Activated CD8-positive, alpha-beta T cell treated with anti-CD3 and anti-CD28 coated beads, Interleukin-2, amount 10 ng/mL, durations not matched to agents 7 days and 5 days (primary cell): ENCODE measurements around the gene PI4KA. TPM values are rescaled to one million over a fixed set of nuclear protein-coding genes. Genes with fewer than 3 reads are reported as not detected.
"Not testable (repeated sequence)": the region's sequence is repeated elsewhere in the genome, so short reads cannot be mapped to it uniquely, and the experiment has no call there.

Source experiments
- ATAC-seq: fragments of 150-1000 bp; cut with Tn5 transposase; one replicate; pipeline ENCODE4 v1.10.0; 2021; ENCODE audit warnings: moderate library complexity
- CTCF ChIA-PET: fragments of 350-600 bp; sonication (Branson Sonifier 250); formaldehyde crosslinking; loops from one replicate; lab custom pipeline; 2021; ENCODE audit warnings: antibody characterized with exemption; lab: Charles Lee
- POLR2A ChIA-PET: fragments of 350-600 bp; sonication (Branson Sonifier 250); formaldehyde crosslinking; loops from one replicate; lab custom pipeline; 2021; ENCODE audit warnings: antibody characterized with exemption; lab: Charles Lee
- DNase-seq: peaks from one replicate; pipeline ENCODE4 v3.0.0-alpha.2; 2020
- H3K27ac Mint-ChIP-seq: one replicate; pipeline ENCODE4 v1.8.0; 2021; ENCODE audit warnings: mild to moderate bottlenecking, mixed read lengths
- H3K27me3 Mint-ChIP-seq: one replicate; pipeline ENCODE4 v1.8.0; 2021; ENCODE audit warnings: low read depth, mixed read lengths
- H3K36me3 Mint-ChIP-seq: one replicate; pipeline ENCODE4 v1.8.0; 2021; ENCODE audit warnings: low read depth, mixed read lengths
- H3K4me1 Mint-ChIP-seq: one replicate; pipeline ENCODE4 v1.8.0; 2021; ENCODE audit warnings: low read depth, mixed read lengths
- H3K4me3 Mint-ChIP-seq: one replicate; pipeline ENCODE4 v1.8.0; 2021; ENCODE audit warnings: mild to moderate bottlenecking, mixed read lengths
- H3K9me3 Mint-ChIP-seq: one replicate; pipeline ENCODE4 v1.8.0; 2022; ENCODE audit warnings: mixed read lengths; ENCODE audit not compliant: insufficient read depth
- total RNA-seq, 2 experiments: library from RNA; stranded (reverse); gene quantifications; one replicate each; pipeline ENCODE4 v1.2.3, GENCODE V29; 2021

PI4KA gene
- total RNA-seq, 2 experiments from 2014 or later, result 112 to 120 TPM

- DNase-seq (no peak), ATAC-seq (no peak)
- Mint-ChIP-seq H3K27me3 (no peaks in the 10 kb centered on the region), H3K27ac (no peak overlapping the region), H3K4me3 (no peak overlapping the region), H3K4me1 (no peaks in the 10 kb centered on the region), H3K36me3 (peaks cover 36% of the 10 kb centered on the region), H3K9me3 (no peaks in the 10 kb centered on the region)
- POLR2A ChIA-PET, result no interaction called here
- CTCF ChIA-PET, result interaction anchor here (1.6 kb wide), 1 partner anchor 21 kb away, joined by 3 read pairs; no protein-coding TSS in a partner anchor
These were observed 36.4 kb downstream of the PI4KA start for GRCh38 chr22:20822240-20822639.

GRCh38 chr22:20821717-20822239 is 36.8 kb downstream of the PI4KA start:
- DNase-seq, H3K9me3 Mint-ChIP-seq, ATAC-seq, H3K4me1 Mint-ChIP-seq, H3K27me3 Mint-ChIP-seq, H3K4me3 Mint-ChIP-seq, POLR2A ChIA-PET, H3K27ac Mint-ChIP-seq: not testable (repeated sequence)
- peaks cover 41% of the 10 kb centered on the region for H3K36me3 Mint-ChIP-seq
- CTCF ChIA-PET, result interaction anchor here (1.6 kb wide), 1 partner anchor 21 kb away, joined by 3 read pairs; no protein-coding TSS in a partner anchor

- no peaks in the 10 kb centered on the region for H3K4me1 Mint-ChIP-seq
- H3K27ac Mint-ChIP-seq, result no peak overlapping the region
- H3K9me3 Mint-ChIP-seq, result no peaks in the 10 kb centered on the region
- H3K36me3 Mint-ChIP-seq, result peaks cover 40% of the 10 kb centered on the region
- no peak for ATAC-seq
- POLR2A ChIA-PET, result no interaction called here
- CTCF ChIA-PET, result no interaction called here
- DNase-seq, result no peak
- H3K4me3 Mint-ChIP-seq, result no peak overlapping the region
- no peaks in the 10 kb centered on the region for H3K27me3 Mint-ChIP-seq
These were observed 39.1 kb downstream of the PI4KA start for GRCh38 chr22:20819471-20819870.

- ATAC-seq (no peak), DNase-seq (no peak)
- Mint-ChIP-seq H3K4me3 (no peak overlapping the region), H3K27ac (no peak overlapping the region), H3K9me3 (no peaks in the 10 kb centered on the region), H3K36me3 (peaks cover 43% of the 10 kb centered on the region), H3K27me3 (no peaks in the 10 kb centered on the region), H3K4me1 (peaks cover 3% of the 10 kb centered on the region)
- ChIA-PET POLR2A (no interaction called here), CTCF (no interaction called here)
These were observed 40.1 kb downstream of the PI4KA start for GRCh38 chr22:20818471-20818870.

GRCh38 chr22:20816559-20816958 is 42.1 kb downstream of the PI4KA start:
- no peaks in the 10 kb centered on the region for H3K9me3 Mint-ChIP-seq
- H3K27ac Mint-ChIP-seq, result no peak overlapping the region
- H3K4me3 Mint-ChIP-seq, result no peak overlapping the region
- POLR2A ChIA-PET, result no interaction called here
- peaks cover 11% of the 10 kb centered on the region for H3K4me1 Mint-ChIP-seq
- DNase-seq (no peak), ATAC-seq (no peak)
- no peaks in the 10 kb centered on the region for H3K27me3 Mint-ChIP-seq
- CTCF ChIA-PET, result interaction anchor here (0.7 kb wide), 1 partner anchor 22 kb away, joined by 3 read pairs; no protein-coding TSS in a partner anchor
- H3K36me3 Mint-ChIP-seq, result peaks cover 55% of the 10 kb centered on the region

- H3K4me3 Mint-ChIP-seq, result no peak overlapping the region
- ChIA-PET POLR2A (no interaction called here), CTCF (no interaction called here)
- H3K27me3 Mint-ChIP-seq, result no peaks in the 10 kb centered on the region
- H3K27ac Mint-ChIP-seq, result no peak overlapping the region
- ATAC-seq, result no peak
- H3K9me3 Mint-ChIP-seq, result no peaks in the 10 kb centered on the region
- DNase-seq, result no peak
- peaks cover 60% of the 10 kb centered on the region for H3K36me3 Mint-ChIP-seq
- H3K4me1 Mint-ChIP-seq, result peaks cover 21% of the 10 kb centered on the region
These were observed 43.0 kb downstream of the PI4KA start for GRCh38 chr22:20815477-20816050.

GRCh38 chr22:20814221-20814808 is 44.3 kb downstream of the PI4KA start:
- ChIA-PET POLR2A (no interaction called here), CTCF (interaction anchor here (0.9 to 1.2 kb wide), 3 partner anchors 10 to 30 kb away, joined by 4 to 5 read pairs (median 4); no protein-coding TSS in a partner anchor)
- no peaks in the 10 kb centered on the region for H3K27me3 Mint-ChIP-seq
- no peak for ATAC-seq
- no peak overlapping the region for H3K27ac Mint-ChIP-seq
- H3K4me3 Mint-ChIP-seq, result no peak overlapping the region
- H3K36me3 Mint-ChIP-seq, result peaks cover 64% of the 10 kb centered on the region
- H3K9me3 Mint-ChIP-seq, result no peaks in the 10 kb centered on the region
- peaks cover 26% of the 10 kb centered on the region for H3K4me1 Mint-ChIP-seq
- no peak for DNase-seq

- Mint-ChIP-seq H3K36me3 (peaks cover 61% of the 10 kb centered on the region), H3K4me3 (no peak overlapping the region), H3K27ac (no peak overlapping the region), H3K4me1 (peaks cover 26% of the 10 kb centered on the region), H3K9me3 (no peaks in the 10 kb centered on the region), H3K27me3 (no peaks in the 10 kb centered on the region)
- ChIA-PET CTCF (interaction anchor here (1.2 kb wide), 1 partner anchor 11 kb away, joined by 4 read pairs; no protein-coding TSS in a partner anchor), POLR2A (interaction anchor here (0.9 kb wide), 1 partner anchor 45 kb away, joined by 3 read pairs; no protein-coding TSS in a partner anchor)
- no peak for ATAC-seq
- DNase-seq, result no peak
These were observed 45.6 kb downstream of the PI4KA start for GRCh38 chr22:20813056-20813455.

GRCh38 chr22:20811971-20812660 is 46.5 kb downstream of the PI4KA start:
- DNase-seq, result no peak
- Mint-ChIP-seq H3K36me3 (peaks cover 64% of the 10 kb centered on the region), H3K27me3 (no peaks in the 10 kb centered on the region), H3K9me3 (no peaks in the 10 kb centered on the region), H3K27ac (peak overlapping the region; percentile 53), H3K4me1 (peaks cover 26% of the 10 kb centered on the region), H3K4me3 (no peak overlapping the region)
- ChIA-PET CTCF (interaction anchor here (0.7 kb wide), 1 partner anchor 105 kb away, joined by 3 read pairs; the partner anchor contains the start of gene CRKL), POLR2A (interaction anchor here (0.9 kb wide), 1 partner anchor 46 kb away, joined by 3 read pairs; no protein-coding TSS in a partner anchor)
- ATAC-seq, result no peak

- Mint-ChIP-seq H3K27me3 (no peaks in the 10 kb centered on the region), H3K4me3 (no peak overlapping the region), H3K36me3 (peaks cover 58% of the 10 kb centered on the region), H3K9me3 (no peaks in the 10 kb centered on the region), H3K27ac (peak overlapping the region; percentile 80), H3K4me1 (peaks cover 26% of the 10 kb centered on the region)
- ChIA-PET CTCF (no interaction called here), POLR2A (no interaction called here)
- DNase-seq (peak; percentile 32), ATAC-seq (peak; percentile 36)
These were observed 47.4 kb downstream of the PI4KA start for GRCh38 chr22:20811171-20811570.

- Mint-ChIP-seq H3K4me3 (no peak overlapping the region), H3K27me3 (no peaks in the 10 kb centered on the region), H3K36me3 (peaks cover 62% of the 10 kb centered on the region), H3K4me1 (peaks cover 26% of the 10 kb centered on the region), H3K27ac (peak overlapping the region; percentile 80), H3K9me3 (no peaks in the 10 kb centered on the region)
- DNase-seq, result peak; percentile 69
- CTCF ChIA-PET, result no interaction called here
- POLR2A ChIA-PET, result no interaction called here
- peak; percentile 83 for ATAC-seq
These were observed 48.0 kb downstream of the PI4KA start for GRCh38 chr22:20810645-20811044.
